Endothelial cell of umbilical vein (primary cell): ENCODE results near the gene CTTNBP2.

Experiments used
- EZH2 ChIP-seq: IDR thresholded peaks from 2 replicates; pipeline ENCODE4 v1.6.1; 2012; ENCODE audit warnings: borderline replicate concordance, low read depth, mild to moderate bottlenecking, moderate library complexity, low read length, inconsistent platforms; ENCODE audit not compliant: severe bottlenecking
- POLR2A ChIP-seq: IDR thresholded peaks from 2 replicates; pipeline ENCODE4 v1.6.1; 2012; ENCODE audit warnings: low read depth, mild to moderate bottlenecking, control low read depth, low read length
- TF ChIP-seq, protein P1 (sequence below), 2 donors: IDR thresholded peaks; 1 replicate in 1 of 2; 2 replicates in 1 of 2; pipeline ENCODE4 v1.5.1; 2011; ENCODE audit warnings: low read length in 2 of 2, mild to moderate bottlenecking in 2 of 2, moderate library complexity in 2 of 2, control low read depth in 1 of 2, inconsistent platforms in 1 of 2, low read depth in 1 of 2; ENCODE audit not compliant: insufficient read depth in 1 of 2; ENCODE audit errors: extremely low read depth in 1 of 2
- TF ChIP-seq, protein P2 (sequence below): IDR thresholded peaks from 2 replicates; pipeline ENCODE4 v1.6.1; 2011; ENCODE audit not compliant: insufficient read depth, insufficient read length

DNA sequence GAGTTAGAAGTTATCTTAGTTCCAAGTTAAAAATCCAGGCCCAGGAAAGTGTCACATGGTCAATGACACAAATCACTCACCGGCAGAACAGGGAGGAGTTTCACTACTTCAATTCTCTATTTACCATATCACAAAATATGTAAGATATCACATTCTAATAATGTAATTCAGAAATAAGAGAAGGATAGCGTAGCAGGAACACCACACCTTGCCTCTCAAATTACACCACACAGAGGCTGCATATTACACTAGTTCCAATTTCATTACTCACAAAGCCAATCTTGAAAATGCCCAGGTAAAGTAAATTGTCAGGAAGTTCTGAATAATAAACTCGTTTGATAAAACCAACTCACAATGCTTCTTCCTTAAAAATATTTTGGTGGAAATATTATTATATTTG lies 169.2 kb downstream of the CTTNBP2 start:
- TF ChIP-seq EZH2 (no peak), POLR2A (no peak)
- TF ChIP-seq, protein P1, sequence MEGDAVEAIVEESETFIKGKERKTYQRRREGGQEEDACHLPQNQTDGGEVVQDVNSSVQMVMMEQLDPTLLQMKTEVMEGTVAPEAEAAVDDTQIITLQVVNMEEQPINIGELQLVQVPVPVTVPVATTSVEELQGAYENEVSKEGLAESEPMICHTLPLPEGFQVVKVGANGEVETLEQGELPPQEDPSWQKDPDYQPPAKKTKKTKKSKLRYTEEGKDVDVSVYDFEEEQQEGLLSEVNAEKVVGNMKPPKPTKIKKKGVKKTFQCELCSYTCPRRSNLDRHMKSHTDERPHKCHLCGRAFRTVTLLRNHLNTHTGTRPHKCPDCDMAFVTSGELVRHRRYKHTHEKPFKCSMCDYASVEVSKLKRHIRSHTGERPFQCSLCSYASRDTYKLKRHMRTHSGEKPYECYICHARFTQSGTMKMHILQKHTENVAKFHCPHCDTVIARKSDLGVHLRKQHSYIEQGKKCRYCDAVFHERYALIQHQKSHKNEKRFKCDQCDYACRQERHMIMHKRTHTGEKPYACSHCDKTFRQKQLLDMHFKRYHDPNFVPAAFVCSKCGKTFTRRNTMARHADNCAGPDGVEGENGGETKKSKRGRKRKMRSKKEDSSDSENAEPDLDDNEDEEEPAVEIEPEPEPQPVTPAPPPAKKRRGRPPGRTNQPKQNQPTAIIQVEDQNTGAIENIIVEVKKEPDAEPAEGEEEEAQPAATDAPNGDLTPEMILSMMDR (IDR thresholded peaks at IDR 0.05; ENCODE audit: extremely low read depth in 1 of 2, insufficient read depth in 1 of 2, low read depth in 1 of 2, low read length in 2 of 2): no peak
- TF ChIP-seq, protein P2, sequence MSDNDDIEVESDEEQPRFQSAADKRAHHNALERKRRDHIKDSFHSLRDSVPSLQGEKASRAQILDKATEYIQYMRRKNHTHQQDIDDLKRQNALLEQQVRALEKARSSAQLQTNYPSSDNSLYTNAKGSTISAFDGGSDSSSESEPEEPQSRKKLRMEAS: no peak
